ENCODE results near the gene CTCFL. TPM values are rescaled to one million over a fixed set of nuclear protein-coding genes. Genes with fewer than 3 reads are reported as not detected.
"Not testable (repeated sequence)": the region's sequence is repeated elsewhere in the genome, so short reads cannot be mapped to it uniquely, and the experiment has no call there.

The CTCFL gene
- total and polyA plus RNA-seq, 2 donors (not counting 3 experiments of a cell fraction or from before 2014, with no cell fraction given) = not detected

GRCh38 chr20:57491373-57491772, 33.6 kb downstream of the CTCFL start:
- CTCF ChIA-PET = no interaction called here
- no peaks in the 10 kb centered on the region for H3K9me1 ChIP-seq (replicated peaks; ENCODE audit: control insufficient read depth, extremely low read depth, insufficient read depth, low read length)
- no peaks in the 10 kb centered on the region for H3K36me3 ChIP-seq (ENCODE audit: control insufficient read depth in 2 of 2, extremely low read depth in 1 of 2, insufficient read depth in 2 of 2, low read length in 2 of 2)
- peaks cover 2 to 7% of the 10 kb centered on the region in 2 experiments for H3K27me3 ChIP-seq (ENCODE audit: control insufficient read depth in 2 of 2, insufficient read depth in 2 of 2, low read length in 2 of 2)
- no peak for FAIRE-seq
- no peaks in the 10 kb centered on the region for H3K9me3 ChIP-seq (replicated peaks; ENCODE audit: control insufficient read depth, insufficient read depth, low read length)
- no peaks in the 10 kb centered on the region for H4K20me1 ChIP-seq (replicated peaks; ENCODE audit: control insufficient read depth, extremely low read depth, insufficient read depth, low read length)
- TF ChIP-seq CTCF (IDR thresholded peaks at IDR 0.05; ENCODE audit: extremely low read depth in 1 of 2, insufficient read depth in 1 of 2, low read depth in 1 of 2, low read length in 2 of 2) (no peak), FOS (IDR thresholded peaks at IDR 0.05; ENCODE audit: borderline replicate concordance, insufficient read depth, low read length) (no peak), MYC (IDR thresholded peaks at IDR 0.05; ENCODE audit: low read depth, low read length) (no peak), JUN (IDR thresholded peaks at IDR 0.05; ENCODE audit: borderline replicate concordance, insufficient read depth, insufficient read length, low read depth) (no peak), POLR2A (IDR thresholded peaks at IDR 0.05; ENCODE audit: low read depth, low read length) (no peak), GATA2 (IDR thresholded peaks at IDR 0.05; ENCODE audit: insufficient read depth, insufficient read length, low read depth, low read length) (no peak), POLR2AphosphoS5 (IDR thresholded peaks at IDR 0.05; ENCODE audit: insufficient read depth, low read depth, low read length) (no peak), EZH2 (IDR thresholded peaks at IDR 0.05; ENCODE audit: borderline replicate concordance, low read depth, low read length, severe bottlenecking) (no peak), MAX (IDR thresholded peaks at IDR 0.05; ENCODE audit: insufficient read depth, insufficient read length) (no peak)
- no peak overlapping the region for H3K4me2 ChIP-seq (ENCODE audit: insufficient read depth, low read length)
- H3K79me2 ChIP-seq (ENCODE audit: control insufficient read depth, insufficient read depth, low read length) = no peaks in the 10 kb centered on the region
- H3K4me3 ChIP-seq (replicated peaks in 1 of 3; ENCODE audit: insufficient read depth in 1 of 3, low read depth in 1 of 3, low read length in 3 of 3) = no peak overlapping the region
- intact Hi-C loops (cut with micrococcal nuclease) = loop anchor here (10.0 kb wide), 2 partner anchors 397 to 937 kb away; no protein-coding TSS in a partner anchor
- no peak overlapping the region for H3K27ac ChIP-seq (ENCODE audit: insufficient read depth, low read depth, low read length)
- POLR2A ChIA-PET = no interaction called here
- dilution Hi-C loops (cut with MboI; ENCODE audit: extremely low pct_ligation_motif_present, low sequenced_read_pairs) = no loop called here
- H3K4me1 ChIP-seq (ENCODE audit: control insufficient read depth, extremely low read depth, insufficient read depth, low read length) = peaks cover 2% of the 10 kb centered on the region
- no peak for DNase-seq (ENCODE audit: low read depth, low spot score)
- H3K9ac ChIP-seq (replicated peaks; ENCODE audit: extremely low read depth, insufficient read depth, low read length) = no peak overlapping the region
- BruUV-seq (replicated peaks) = no TSS peak
- H2AFZ ChIP-seq (ENCODE audit: low read depth, low read length) = no peak overlapping the region

- H3K79me2 ChIP-seq (ENCODE audit: control insufficient read depth, insufficient read depth, low read length); H3K4me1 ChIP-seq (ENCODE audit: control insufficient read depth, extremely low read depth, insufficient read depth, low read length); BruUV-seq (replicated peaks); H3K4me3 ChIP-seq (replicated peaks in 1 of 3; ENCODE audit: insufficient read depth in 1 of 3, low read depth in 1 of 3, low read length in 3 of 3); H3K9me3 ChIP-seq (replicated peaks; ENCODE audit: control insufficient read depth, insufficient read depth, low read length); DNase-seq (ENCODE audit: low read depth, low spot score); H3K9ac ChIP-seq (replicated peaks; ENCODE audit: extremely low read depth, insufficient read depth, low read length); FAIRE-seq; H3K27me3 ChIP-seq (ENCODE audit: control insufficient read depth in 2 of 2, insufficient read depth in 2 of 2, low read length in 2 of 2); H3K36me3 ChIP-seq (ENCODE audit: control insufficient read depth in 2 of 2, extremely low read depth in 1 of 2, insufficient read depth in 2 of 2, low read length in 2 of 2); H3K9me1 ChIP-seq (replicated peaks; ENCODE audit: control insufficient read depth, extremely low read depth, insufficient read depth, low read length); H2AFZ ChIP-seq (ENCODE audit: low read depth, low read length); H3K4me2 ChIP-seq (ENCODE audit: insufficient read depth, low read length); CTCF ChIA-PET; H4K20me1 ChIP-seq (replicated peaks; ENCODE audit: control insufficient read depth, extremely low read depth, insufficient read depth, low read length); H3K27ac ChIP-seq (ENCODE audit: insufficient read depth, low read depth, low read length); POLR2A ChIA-PET; intact Hi-C loops (cut with micrococcal nuclease); dilution Hi-C loops (cut with MboI; ENCODE audit: extremely low pct_ligation_motif_present, low sequenced_read_pairs): not testable (repeated sequence)
Measured at GRCh38 chr20:57488277-57488676, 36.7 kb downstream of the CTCFL start.

Measured in endothelial cell of umbilical vein (primary cell).